Islet of Langerhans (tissue), 1 donor: ENCODE data around the gene NTSR1.

Experiments used
- FAIRE-seq: peaks from one replicate; lab custom pipeline; 2011; peaks lifted over from hg19 to GRCh38; lab: Jason Lieb, UNC

The NTSR1 gene

DNA sequence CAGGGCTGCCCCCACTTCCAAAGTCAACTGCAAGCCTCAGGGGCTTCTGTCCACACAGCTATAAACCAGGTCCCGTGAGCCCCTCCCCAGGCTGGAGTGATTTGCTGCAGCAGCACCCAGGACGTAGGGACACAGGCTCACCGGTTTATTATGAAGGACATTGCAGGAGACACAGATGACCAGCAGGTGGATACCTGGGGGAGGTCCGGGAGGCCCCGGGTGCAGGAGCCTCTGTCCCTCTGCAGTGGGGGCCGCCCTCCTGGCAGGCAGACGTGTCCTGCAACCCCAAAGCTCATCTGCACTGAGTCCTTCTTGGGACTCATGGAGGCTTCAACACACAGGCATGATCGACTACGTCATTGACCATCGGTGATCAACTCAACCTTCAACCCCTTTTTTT lies 14.5 kb upstream of the NTSR1 start:
- no peak for FAIRE-seq

DNA sequence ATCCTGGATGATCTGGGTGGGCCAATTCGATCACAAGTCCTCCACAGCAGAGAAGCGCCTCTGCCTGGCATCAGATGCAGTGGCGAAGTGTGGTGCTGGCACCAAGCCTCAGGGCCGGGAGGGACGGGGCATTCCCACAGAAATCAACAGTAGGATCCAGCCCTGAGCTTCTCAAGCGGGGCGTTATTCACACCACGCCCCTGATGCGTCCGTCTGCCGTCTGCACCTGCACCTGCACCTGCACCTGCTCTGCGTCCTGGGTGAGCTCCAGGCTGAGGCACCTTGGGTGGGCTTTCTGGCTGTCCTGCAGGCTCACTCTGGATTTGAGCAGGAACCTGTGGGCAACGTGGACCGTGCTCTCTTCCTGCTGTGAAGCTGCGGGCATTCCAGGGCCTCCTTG lies 13.8 kb upstream of the NTSR1 start:
- FAIRE-seq, result no peak

DNA sequence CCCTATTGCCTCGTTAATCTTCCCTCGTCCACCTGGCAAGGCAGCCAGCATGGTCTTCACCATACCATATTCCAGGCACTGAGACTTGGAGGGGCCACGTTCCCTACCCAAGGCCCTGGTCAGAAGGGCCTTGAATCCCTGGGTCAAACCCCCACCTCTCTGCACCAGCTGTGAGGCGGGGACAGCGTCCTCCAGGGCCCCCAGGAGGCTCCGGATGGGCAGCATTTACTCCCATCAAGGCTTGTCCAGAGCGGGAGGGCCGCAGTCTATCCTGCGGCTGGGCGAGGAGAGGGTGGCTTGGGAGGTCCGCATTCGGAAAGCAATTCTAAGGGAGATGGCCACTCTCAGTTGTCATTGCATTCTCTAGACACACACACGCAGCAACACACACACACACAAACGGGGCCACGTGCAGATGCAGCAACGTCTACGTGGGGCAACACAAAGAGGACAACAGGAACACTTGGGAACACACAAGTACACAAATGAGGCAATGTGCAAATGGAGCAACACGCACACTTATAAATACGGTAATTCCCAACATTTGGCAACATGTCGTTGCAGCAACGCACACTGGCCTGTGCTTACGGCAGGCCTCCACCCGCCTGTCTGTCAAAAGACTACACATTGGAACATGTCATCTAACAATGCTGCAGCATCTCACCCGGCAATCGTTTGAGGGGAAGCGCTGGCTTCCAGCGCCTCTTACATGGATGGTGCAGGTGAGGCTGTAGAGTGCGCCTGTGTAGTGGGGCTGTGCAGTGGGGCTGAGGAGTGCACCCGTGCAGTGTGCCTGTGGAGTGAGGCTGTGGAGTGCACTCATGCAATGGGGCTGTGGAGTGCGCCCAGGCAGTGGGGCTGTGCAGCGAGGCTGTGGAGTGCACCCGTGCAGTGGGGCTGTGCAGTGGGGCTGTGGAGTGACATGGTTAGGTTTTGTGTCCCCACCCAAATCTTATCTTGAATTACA lies 12.9 kb upstream of the NTSR1 start:
- FAIRE-seq, result no peak

DNA sequence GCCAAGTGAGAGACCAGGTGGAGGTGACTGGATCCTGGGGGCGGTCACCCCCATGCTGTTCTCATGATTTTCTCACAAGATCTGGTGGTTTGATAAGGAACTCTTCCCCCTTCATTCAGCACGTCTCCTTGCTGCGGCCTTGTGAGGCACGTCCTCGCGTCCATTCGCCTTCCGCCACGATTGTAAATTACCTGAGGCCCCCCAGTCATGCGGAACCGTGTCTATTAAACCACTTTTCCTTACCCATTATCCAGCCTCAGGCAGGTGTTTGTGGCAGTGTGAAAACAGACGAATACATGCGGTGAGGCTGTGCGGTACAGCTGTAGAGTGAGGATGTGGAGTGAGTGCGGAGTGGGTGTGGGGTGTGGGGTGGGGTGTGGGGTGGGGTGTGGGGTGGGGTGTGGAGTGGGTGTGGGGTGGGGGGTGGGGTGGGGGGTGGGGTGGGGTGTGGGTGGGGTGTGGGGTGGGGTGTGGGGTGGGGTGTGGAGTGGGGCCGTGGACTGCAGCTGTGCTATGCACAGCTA lies 12.1 kb upstream of the NTSR1 start:
- no peak for FAIRE-seq

DNA sequence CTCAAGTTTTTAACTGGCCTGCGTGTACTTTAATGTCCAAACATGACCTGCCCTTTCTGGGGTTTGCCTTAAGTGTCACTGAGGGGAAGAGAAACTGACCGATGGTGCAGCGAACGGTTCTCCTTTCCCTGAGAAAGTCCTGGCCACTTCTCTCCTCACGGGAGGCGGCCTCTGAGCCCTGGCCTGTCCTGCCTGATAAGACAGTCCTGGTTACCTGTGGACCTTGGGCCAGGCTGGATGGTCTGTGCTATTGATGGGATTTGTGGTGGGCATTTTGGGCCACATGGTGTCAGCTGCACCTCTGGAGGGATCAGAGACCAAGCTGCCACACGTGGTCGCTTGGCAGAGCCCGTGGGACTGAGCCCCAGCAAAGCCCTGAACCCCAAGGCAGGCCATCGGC lies 11.6 kb upstream of the NTSR1 start:
- no peak for FAIRE-seq

DNA sequence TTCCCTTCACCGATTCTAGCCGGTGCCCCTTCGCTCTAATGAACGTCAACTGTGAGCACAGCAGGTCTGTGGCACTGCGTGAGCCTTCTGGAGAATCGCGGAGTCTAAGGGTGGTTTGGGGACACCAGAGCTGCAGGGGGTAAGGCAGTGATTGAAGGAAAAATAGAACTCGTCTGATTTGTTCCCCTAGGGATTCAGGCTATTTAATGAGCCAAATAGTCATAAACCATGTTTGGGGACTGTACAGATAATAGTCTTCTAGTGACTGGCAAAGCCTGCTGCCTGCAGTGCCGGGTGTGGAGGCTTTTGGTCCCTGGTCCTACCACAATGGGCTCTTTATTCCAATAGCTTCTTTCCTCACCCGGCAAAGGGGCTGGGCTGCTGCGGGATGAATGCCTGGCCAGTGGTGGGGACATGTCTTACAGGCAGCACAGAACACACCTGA lies 11.1 kb upstream of the NTSR1 start:
- no peak for FAIRE-seq

DNA sequence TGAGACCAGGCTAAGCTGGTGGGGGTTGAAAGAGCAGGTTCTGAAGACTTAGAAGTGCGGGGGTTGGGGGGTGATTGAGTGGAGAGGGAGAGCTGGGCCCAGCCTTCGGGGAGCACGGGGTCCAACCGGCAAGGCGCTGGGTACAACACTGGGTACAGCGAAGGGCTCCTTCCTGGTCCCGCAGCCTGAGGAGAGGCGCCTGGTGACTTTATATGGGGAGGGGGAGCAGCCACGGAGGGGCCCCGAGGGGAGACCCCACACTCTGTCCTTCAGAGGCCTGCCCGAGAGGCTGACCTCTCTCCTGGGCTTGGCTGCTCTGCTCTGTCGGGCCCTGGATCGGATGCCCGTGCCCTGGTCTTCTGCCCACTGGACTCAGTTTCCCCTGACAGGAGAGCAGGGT lies 10.4 kb upstream of the NTSR1 start:
- no peak for FAIRE-seq

DNA sequence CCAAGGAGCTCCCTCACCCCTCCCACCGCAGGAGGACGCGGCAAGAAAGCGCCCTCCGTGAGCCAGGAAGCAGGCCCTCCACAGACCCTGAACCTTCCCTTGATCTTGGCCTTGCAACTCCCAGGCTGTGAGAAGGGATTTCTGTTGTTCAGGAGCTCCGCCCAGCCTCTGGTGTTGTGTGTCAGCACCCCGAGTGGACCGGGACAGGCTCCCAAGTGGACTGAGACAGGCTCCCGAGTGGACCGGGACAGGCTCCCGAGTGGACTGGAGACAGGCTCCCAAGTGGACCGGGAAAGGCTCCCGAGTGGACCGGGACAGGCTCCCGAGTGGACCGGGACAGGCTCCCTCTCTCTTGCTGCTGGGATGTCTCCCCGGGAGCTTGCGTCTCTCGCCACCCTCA lies 9.3 kb upstream of the NTSR1 start:
- no peak for FAIRE-seq

DNA sequence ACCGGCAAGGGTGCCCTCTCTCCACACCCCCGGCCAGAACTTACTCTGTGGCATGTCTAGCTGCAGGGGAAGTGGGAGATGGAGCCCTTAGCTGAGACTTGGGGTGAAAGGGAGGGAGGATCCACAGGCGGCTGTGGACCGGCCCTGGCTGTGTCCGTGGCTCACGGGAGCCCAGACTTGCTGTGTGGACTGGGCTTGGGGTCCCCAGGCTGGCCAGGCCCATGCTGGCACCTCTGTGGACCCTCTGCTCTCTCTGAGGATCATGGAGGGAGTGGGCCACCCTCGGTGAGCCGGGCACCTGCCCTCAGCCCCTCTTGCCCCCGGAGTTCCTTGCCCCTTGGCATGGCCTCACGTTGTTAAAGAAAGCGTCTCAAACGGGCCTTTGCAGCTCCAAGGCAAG lies 8.9 kb upstream of the NTSR1 start:
- FAIRE-seq, result no peak

DNA sequence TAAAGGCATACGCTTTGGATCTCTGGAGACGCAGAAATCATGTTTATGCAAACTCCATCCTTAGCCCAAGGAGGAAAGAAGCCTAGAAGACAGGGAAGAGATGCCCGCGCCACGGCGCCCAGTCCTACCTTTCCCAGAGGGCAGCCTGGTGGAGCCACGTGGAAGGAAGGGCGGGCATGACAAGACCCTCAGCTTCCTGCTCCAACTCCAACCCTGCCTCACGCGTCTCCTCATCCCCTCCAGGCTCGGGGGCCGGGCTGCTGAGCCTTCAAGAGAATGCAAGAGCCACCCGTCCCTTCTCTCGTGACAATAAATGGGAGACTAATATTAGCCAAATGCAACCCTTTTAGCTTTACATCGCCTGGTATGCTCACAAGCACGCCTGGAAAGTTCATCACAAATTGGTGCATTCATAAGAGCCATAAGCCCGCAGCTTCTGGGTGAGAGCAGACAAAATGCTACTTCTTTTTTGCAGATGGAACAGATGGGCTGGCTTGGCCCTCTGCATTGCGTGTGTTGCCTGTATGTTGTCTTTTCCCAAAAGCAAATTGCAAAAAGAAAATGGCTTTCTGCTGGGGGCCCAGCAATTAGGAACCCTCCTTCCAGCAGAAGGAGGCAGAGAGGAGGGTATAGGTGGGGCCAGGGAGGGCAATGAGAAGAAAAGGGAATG lies 8.2 kb upstream of the NTSR1 start:
- FAIRE-seq, result no peak

DNA sequence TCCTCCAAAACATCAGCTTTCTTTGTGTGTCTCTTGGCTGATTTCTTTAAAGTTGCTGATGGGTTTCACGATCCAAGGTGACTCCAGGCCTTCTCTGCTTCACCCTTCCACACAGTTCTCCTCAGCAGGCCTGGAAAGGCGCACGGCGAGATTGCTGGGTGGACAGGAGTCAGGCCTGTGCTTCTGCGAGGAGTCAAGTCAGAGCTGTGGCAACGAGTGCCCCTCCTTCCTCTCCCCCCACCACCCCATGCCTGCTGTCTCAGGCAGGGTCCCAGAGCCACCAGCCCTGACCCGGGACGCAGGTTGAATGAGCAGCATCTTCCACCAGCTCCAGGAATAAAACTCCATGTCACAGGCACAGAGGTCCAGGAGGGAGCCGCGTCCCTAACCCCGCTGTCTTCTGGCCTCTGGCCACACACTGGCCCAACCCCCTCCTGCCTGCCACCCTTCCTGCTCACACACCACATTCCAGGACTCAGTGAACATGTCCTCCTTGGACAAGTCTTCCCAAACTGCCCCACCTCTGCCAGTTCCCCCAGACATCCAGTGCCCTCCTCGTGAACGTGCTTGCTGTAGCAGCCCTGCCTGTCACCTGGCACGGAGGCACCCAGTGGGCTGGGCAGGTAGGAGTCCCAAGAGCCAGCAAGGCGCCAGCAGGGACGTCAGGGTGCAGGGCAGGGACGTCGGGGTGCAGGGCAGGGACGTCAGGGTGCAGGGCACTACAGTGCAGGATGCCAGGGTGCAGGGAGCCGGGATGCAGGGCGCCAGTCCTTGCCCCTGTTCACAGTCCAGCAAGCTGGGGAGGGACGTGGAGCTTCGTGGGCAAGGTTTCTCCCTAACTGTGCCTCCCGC lies 7.2 kb upstream of the NTSR1 start:
- FAIRE-seq, result no peak

DNA sequence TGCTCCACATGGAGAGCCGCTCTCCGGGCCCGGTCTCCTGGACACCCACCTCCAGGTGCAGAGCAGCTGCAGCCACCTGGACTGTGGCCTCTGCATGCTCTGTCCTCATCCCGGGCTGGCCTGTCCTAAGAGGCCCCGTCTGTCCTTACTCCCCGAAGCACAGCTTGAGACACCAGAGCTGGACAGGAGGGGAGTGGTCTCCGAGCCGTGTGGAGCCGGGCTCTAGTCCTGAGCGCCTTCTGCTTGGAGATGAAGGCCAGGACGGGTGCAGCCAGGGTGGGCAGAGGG lies 6.7 kb upstream of the NTSR1 start:
- no peak for FAIRE-seq

DNA sequence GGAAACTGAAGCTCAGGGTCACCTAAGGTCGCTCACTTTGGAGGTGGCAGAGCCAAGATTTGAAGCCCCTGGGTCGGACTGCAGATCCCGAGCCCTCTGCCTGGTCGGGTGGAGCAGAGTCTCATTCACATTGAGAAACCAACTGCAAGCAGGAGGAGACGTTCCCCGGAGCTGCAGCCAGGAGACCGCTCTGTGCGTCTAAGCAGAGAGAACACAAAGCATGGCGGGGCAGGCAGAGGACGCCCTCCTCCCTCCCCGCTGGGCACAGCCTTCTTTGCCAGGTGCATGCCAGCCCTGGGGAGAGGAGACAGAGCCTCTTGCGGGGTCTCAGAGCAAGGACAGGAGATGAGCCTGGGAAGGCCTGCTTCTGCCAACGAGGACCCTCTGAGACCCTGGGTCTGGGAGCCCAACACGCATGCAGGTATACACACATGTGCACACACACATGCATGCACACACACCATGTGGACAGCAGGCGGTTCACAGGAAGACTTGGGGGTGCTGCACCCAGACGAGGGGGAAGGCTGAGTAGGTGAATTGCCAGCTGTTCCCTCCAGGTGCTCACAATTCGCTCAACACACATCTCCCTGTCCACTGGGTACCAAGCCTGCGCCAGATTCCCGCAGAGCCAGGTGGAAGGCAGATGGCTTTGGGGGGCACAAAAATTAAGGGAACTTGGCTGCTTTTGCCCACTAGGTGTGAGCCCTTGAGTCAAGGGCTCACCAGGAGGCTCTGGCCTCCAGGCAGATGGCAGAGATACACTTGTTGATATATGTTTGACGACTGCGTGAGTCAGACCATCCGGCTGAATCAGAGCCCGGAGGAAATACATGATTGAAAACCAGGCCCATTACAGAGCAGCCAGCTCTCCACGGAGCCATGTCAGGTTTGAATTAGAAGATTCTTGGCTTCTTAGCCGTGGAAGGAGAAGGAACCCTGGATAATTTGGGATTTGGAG lies 5.5 kb upstream of the NTSR1 start:
- FAIRE-seq, result no peak

DNA sequence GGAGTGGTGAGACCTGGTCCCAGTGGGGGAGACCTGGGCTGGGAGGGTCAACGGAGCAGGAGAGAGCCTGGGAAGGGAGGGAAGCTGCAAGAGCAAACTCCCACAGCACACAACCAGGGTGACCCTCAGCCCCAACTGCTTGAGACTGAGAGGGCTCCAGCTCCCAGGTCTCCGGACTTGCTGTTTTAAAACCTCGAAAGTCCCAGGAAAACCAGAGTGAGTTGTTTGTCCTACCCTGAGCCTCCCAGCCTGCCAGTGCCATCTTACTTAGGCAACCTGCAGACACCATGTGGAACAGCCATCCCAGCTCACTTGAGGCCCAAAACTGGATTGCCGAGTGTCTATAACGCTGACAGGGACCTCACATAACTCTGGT lies 4.8 kb upstream of the NTSR1 start:
- no peak for FAIRE-seq

DNA sequence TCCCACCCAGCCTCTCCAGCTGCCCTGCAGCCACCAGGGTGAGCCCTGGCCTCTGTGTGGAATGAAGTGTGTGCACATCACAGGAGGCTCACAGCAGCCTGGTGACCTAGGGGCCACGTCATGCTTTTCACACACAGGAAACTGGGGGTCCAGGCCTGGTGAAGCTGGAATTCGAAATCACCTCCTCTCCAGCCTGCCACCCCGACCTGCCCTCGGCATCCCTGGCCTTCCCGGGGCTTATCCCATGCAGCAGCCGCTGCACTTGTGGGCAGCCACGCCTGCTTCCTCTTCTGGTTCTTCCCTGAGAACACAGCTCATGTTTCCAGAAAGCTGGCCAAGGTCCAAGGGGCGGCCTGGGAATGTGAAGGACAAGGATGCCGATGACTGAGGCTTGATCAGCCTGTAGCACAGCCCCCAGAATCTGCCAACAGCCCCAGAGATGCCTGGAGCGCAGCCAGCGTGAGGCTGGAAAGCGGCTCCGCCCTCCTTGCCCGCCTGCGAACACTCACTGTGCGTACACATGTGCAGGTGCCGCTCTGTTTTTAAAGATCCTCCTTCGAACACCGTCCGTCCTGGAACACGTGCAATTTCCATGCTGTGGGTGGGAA lies 4.2 kb upstream of the NTSR1 start:
- FAIRE-seq, result no peak

DNA sequence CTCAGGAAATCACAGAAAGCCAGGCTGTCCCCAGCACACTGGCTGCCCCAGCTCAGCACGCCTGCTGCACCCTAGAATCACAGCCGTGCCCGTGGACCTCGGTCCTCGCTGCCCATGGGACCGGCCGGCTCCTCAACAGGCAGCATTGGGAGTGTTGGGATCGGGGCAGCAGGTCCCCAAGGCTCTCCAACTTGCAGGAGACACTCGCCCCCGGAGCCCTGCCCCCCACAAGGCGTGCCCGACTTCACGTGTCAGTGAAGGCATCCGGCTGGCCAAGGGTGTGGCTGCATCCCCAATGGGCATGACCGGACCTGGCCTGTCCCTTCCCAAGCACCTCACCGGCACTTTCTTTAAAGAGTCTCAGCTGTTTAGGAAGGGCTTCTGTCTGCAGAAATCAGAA lies 3.0 kb upstream of the NTSR1 start:
- FAIRE-seq, result no peak

DNA sequence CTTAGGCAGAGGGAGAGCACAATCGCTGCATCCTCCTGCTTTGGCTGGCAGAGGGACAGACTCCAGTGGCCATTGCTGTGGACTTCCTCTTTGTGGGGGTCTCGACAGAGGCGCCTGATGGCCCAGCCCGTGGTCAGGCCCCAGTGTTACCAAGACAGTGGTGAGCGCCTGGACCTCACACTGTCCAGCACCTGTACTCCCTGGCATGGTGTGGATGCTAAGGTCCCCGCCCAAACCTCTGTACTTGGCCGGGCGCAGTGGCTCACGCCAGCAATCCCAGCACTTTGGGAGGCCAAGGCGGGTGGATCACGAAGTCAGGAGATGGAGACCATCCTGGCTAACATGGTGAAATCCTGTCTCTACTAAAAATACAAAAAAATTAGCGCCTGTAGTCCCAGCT lies 2.3 kb upstream of the NTSR1 start:
- no peak for FAIRE-seq

DNA sequence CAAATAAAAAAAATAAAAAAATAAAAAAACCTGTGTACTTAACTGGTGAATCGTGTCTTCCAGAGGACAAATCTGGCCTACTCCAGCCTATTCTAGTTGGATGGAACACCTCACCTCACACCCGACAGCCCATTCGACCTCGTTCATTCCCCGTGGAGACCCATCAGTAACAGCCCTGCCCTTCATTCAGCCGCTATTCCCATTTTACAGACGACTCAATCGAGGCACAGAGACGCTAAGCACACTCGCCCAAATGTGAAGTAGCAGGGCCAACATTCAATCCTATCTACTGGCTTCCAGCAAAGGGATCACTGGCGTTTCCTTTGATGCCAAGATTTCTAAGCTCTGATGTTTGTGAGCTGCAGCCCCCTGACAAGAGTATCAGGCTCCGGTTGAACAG lies 1.8 kb upstream of the NTSR1 start:
- no peak for FAIRE-seq

DNA sequence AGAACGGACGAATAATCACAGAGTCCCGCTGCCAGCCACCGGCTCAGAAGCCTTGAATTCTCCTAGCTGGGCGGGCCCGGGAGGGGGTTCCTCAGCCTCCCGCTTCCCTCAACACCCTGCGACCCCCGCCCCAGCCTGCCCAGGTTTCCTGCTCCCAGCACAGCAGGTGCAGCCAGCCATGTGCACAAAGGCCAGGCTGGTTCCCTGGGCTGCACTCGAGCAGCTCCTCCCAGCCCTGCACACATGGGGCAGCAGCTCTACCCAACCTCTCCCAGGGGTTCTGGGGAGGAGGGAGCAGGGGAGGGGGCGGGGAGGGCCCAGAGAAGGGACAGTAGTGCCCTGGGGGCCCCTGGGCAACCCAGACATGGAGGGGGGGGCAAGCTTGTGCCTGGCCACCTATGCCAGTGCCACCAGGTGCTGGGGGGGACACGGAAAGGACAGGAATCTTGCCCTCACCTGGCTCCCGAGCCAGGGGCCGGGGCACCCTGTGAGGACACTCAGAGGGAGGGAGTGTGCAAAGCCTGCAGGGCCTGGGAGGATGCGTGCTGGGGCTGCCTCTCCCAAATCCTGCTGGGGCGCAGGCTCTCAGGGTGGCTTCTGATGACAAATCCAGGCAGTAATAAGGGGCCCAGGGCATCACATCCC lies 1.2 kb upstream of the NTSR1 start:
- no peak for FAIRE-seq

DNA sequence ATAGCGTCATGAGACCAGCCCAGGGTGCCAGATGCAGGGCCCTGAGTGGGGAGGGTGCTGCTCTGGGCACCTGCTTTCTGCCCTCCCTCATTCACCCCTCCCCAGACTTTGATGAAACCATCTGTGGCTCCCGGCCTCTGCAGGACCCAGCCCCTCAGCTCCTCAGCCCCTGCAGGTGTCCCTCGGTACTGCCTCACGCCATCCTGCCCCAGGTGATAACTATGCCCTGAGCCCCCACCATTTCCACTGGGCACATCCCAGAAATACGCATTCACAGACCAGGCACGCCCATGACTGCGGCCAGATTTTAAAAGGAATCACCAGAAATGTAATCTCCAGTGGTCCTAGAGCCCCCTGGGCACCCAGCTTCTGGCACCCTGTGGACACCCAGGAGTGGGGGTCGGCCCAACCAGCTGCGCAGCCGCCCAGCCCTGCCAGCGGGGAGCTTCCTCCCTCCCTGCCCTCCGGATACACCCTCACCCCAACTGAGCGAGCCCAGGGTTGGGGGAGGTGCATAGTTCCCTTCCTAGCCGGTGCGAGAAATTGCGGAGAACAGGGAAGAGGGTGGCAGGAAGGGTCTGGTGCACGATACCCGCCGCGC lies 615 bp upstream of the NTSR1 start:
- FAIRE-seq, result no peak
